GM19468 (cell line): ENCODE results near the gene SRP14.
"Not testable (repeated sequence)": the region's sequence is repeated elsewhere in the genome, so short reads cannot be mapped to it uniquely, and the experiment has no call there.

ENCODE experiments used
- ATAC-seq: cut with Tn5 transposase; IDR thresholded peaks from one replicate; pipeline ENCODE4 v1.9.1; 2021; ENCODE audit warnings: mild to moderate bottlenecking, moderate library complexity, moderate number of reproducible peaks; ENCODE audit not compliant: unreplicated experiment; ENCODE audit errors: extremely low read depth

SRP14 gene

DNA sequence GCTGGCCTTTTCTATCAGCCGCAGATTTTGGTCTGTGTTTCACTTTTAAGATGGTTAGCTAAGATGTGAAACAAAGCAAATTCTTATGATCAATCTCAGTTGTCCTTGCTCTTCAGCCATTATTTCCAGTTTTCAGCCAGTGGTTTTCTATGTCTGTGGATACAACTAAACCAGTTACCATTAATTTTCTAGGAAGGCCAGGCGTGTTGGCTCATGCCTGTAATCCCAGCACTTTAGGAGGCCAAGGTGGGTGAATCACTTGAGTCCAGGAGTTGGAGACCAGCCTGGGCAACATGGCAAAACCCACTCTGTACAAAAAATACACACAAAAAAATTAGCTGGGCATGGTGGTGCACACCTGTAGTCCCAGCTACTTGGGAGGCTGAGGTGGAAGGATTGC lies 42.8 kb downstream of the SRP14 start:
- not testable (repeated sequence) for ATAC-seq

DNA sequence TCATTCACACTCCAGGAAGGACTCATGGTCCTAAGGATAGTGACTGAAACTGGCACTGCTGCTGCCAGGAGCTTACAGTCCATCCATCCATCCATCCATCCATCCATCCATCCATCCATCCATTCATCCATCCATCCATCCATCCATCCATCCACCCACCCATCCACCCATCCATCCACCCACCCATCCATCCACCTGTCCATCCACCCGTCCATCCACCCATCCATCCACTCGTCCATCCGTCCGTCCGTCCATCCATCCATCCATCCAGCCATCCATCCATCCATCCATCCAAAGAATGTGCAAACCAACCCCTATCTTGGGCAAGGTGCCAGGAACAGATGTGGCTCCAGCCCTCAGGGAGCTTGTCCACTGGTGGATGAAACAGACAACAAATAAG lies 46.0 kb downstream of the SRP14 start:
- ATAC-seq, result not testable (repeated sequence)

DNA sequence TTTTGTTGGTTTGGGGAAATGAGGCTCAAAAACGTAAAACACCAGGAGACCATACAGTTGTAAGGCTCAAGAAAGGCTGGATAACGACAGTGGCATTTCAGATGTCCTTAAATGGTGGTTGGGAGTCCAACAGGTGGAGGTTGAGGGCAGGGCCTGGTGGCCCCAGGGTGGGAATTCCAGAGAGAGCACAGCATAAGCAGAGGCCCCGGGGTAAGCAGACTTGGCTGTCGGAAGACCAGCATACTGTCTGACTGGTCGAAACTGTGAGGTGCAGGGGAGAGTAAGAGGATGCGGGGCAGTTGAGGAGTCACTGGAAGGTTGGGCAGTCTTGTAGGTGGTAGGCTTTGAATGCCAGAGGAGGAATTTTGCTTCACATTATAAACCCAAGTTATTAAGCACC lies 48.3 kb downstream of the SRP14 start:
- no peak for ATAC-seq

GRCh38 chr15:39987821-39988220 lies 51.2 kb downstream of the SRP14 start:
- no peak for ATAC-seq
